Aorta (tissue), 5 donors: ENCODE measurements around the gene MAJIN. TPM values are rescaled to one million over a fixed set of nuclear protein-coding genes. Genes with fewer than 3 reads are reported as not detected.

Experiments used
- ATAC-seq: fragments of 200-7000 bp; cut with Tn5 transposase; one replicate; pipeline ENCODE4 v1.9.1; 2022; ENCODE audit warnings: moderate library complexity; ENCODE audit not compliant: low FRiP score
- DNase-seq, 2 donors: peaks; one replicate each; pipeline ENCODE4 v3.0.0-alpha.2; 2020
- H3K27ac ChIP-seq, 2 donors: one replicate each; pipeline ENCODE4 v1.5.1; 2013; ENCODE audit warnings: low read length in 2 of 2, mild to moderate bottlenecking in 2 of 2, moderate library complexity in 2 of 2, control low read depth in 1 of 2, inconsistent platforms in 1 of 2, low read depth in 1 of 2
- H3K27me3 ChIP-seq, 2 donors: one replicate each; pipeline ENCODE4 v1.6.1; 2013; ENCODE audit warnings: control low read depth in 1 of 2, low read length in 1 of 2, mild to moderate bottlenecking in 1 of 2, moderate library complexity in 1 of 2; ENCODE audit not compliant: insufficient read depth in 2 of 2, control insufficient read depth in 1 of 2
- H3K36me3 ChIP-seq, 2 donors: one replicate each; pipeline ENCODE4 v1.6.1; 2013; ENCODE audit warnings: control low read depth in 1 of 2, low read length in 1 of 2, mild to moderate bottlenecking in 1 of 2; ENCODE audit not compliant: insufficient read depth in 2 of 2, control insufficient read depth in 1 of 2
- H3K4me1 ChIP-seq, 2 donors: one replicate each; pipeline ENCODE4 v1.6.1; 2013; ENCODE audit warnings: low read length in 2 of 2, control low read depth in 1 of 2, mild to moderate bottlenecking in 1 of 2, moderate library complexity in 1 of 2; ENCODE audit not compliant: insufficient read depth in 2 of 2, control insufficient read depth in 1 of 2
- H3K4me3 ChIP-seq, 2 donors: one replicate each; pipeline ENCODE4 v1.5.1; 2013; ENCODE audit warnings: low read length in 2 of 2, control low read depth in 1 of 2, mild to moderate bottlenecking in 1 of 2
- H3K9me3 ChIP-seq: one replicate; pipeline ENCODE4 v1.6.1; 2013; ENCODE audit warnings: mild to moderate bottlenecking, low read length; ENCODE audit not compliant: control insufficient read depth
- WGBS, 2 donors: extraction: QIAGEN DNeasy Blood & Tissue Kit; methylation state at CpG; one replicate each; pipeline ENCODE4 v1.1.7; 2013; 5-methylcytosine and 5-hydroxymethylcytosine counted together
- intact Hi-C, 2 donors: fragments of 100-400 bp; cut with DNase I; formaldehyde crosslinking; loops; one replicate each; pipeline versions ENCODE4 v1.14.2 to v1.15.0; 2022
- polyA plus RNA-seq, 2 donors: library from polyadenylated mRNA; stranded (reverse); fragments of 200-250 nt; gene quantifications; one replicate each; pipeline ENCODE4 v1.2.3, GENCODE V29; 2013
- total RNA-seq, 2 donors: library from RNA; stranded (reverse); fragmentation: NEBNext Ultra II Directional; extraction: Animal tissue kit (Norgen Biotek cat#: 25700); gene quantifications; one replicate each; pipeline ENCODE4 v1.2.1, GENCODE V29; 2021
- donor health status: healthy with polysubstance abuse.
- donor health status: Bipolar disorder and iron deficiency.
- donor health status: DM: no; HTN: no; CAD: no.
- donor health status: DM: no; HTN: no; CAD: no.
- donor health status: DM: yes; HTN: yes; CAD: no.

The MAJIN gene
- total and polyA plus RNA-seq, 4 donors, result not detected

DNA sequence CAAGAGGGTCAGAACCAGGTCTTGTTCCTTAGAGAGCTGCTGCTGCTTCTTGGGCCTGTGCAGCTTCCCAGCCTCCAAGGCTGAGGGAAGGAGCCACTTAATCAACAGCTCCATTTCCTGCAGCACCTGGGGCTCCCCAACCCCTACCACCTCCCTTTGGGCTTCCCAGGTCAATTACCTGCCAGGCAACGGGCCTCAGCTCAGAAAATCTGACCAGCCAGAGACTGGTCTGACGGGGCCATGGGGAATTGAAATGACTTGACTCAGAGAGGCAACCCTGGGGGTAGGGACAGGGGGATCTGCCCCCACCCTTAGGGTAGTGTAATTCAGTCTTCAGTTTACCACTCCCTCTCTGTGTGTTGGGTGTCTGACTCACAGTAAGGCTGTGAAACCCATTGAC lies 4.7 kb upstream of the MAJIN start:
- 66 to 75% methylated on average over 2 of the region's 2 CpGs for WGBS, 2 donors
- H3K4me3 ChIP-seq, result no peak overlapping the region
- DNase-seq, result peak in 1 of 2 donors; percentile 25
- H3K27ac ChIP-seq, result no peak overlapping the region
- H3K36me3 ChIP-seq, result no peaks in the 10 kb centered on the region
- H3K9me3 ChIP-seq, result no peaks in the 10 kb centered on the region
- H3K4me1 ChIP-seq, result no peaks in the 10 kb centered on the region
- no peaks in the 10 kb centered on the region for H3K27me3 ChIP-seq
- no peak for ATAC-seq
- intact Hi-C loops, result no loop called here

DNA sequence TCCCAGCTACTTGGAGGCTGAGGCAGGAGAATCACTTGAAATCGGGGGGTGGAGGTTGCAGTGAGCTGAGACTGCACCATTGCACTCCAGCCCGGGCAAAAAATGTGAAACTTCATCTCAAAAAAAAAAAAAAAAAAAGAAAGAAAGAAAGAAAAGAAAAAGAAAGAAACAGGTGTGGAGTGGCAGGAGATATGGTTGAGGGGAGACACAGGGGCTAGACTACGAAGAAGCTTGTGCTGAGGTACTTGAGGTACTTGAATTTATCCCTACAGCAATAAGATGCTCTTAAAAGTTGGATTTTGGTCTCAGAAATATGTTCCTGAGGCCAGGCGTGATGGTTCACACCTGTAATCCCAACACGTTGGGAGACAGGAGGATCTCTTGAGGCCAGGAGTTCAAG lies 2.2 kb upstream of the MAJIN start:
- Histone ChIP-seq H3K36me3 (no peaks in the 10 kb centered on the region), H3K4me3 (no peak overlapping the region), H3K27me3 (no peaks in the 10 kb centered on the region), H3K4me1 (no peaks in the 10 kb centered on the region), H3K9me3 (no peaks in the 10 kb centered on the region), H3K27ac (no peak overlapping the region)
- WGBS, 2 donors, result 80 to 81% methylated on average over 5 of the region's 5 CpGs
- intact Hi-C loops, result no loop called here
- ATAC-seq (no peak), DNase-seq (no peak)

DNA sequence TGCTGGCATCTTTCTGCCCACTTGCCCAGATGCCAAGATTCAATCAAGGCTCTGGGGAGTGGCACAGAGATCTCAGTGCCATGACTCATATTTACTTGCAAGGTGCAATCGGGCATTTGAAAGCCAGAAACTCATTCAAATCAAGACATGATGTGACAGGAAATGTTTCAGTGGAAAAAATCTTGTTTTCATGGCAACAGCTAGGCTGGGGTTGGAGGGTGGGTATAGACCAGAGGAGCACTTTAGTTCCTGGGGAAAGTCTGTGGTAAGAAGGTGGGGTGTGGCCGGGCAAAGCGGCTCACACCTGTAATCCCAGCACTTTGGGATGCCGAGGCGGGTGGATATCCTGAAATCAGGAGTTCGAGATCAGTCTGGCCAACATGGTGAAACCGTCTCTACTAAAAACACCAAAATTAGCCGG lies 1.2 kb downstream of the MAJIN start:
- Histone ChIP-seq H3K9me3 (no peaks in the 10 kb centered on the region), H3K4me3 (no peak overlapping the region), H3K27me3 (no peaks in the 10 kb centered on the region), H3K4me1 (no peaks in the 10 kb centered on the region), H3K27ac (no peak overlapping the region), H3K36me3 (no peaks in the 10 kb centered on the region)
- intact Hi-C loops, result no loop called here
- 83 to 85% methylated on average over 8 of the region's 8 CpGs for WGBS, 2 donors
- DNase-seq, result no peak
- ATAC-seq, result no peak

DNA sequence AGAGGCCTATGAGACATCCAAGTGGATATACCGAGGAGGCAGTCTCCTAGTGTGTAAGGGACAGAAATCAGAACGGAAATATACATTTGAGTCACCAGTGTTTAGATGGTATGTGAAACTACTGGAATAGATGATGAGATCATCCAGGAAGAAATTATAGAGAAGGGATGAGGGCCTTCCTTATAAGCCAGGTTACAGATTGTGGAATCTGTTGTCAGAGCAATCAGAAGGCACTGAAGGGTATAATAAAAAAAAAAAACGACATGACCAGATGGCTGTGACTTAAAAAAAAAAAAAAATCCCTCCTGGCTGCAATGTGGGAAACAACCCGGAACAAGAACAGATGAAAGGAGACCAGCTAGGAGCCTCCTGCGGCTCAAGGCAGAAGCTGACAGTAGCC lies 2.7 kb downstream of the MAJIN start:
- ATAC-seq (no peak), DNase-seq (no peak)
- 52 to 60% methylated on average over 5 of the region's 5 CpGs for WGBS, 2 donors
- intact Hi-C loops, result no loop called here
- no peak overlapping the region for H3K27ac ChIP-seq
- H3K36me3 ChIP-seq, result no peaks in the 10 kb centered on the region
- H3K4me1 ChIP-seq, result no peaks in the 10 kb centered on the region
- no peaks in the 10 kb centered on the region for H3K9me3 ChIP-seq
- H3K27me3 ChIP-seq, result no peaks in the 10 kb centered on the region
- H3K4me3 ChIP-seq, result no peak overlapping the region

GRCh38 chr11:64967375-64967774 lies 4.5 kb downstream of the MAJIN start:
- 94 to 95% methylated on average over 3 of the region's 3 CpGs for WGBS, 2 donors
- Histone ChIP-seq H3K36me3 (no peaks in the 10 kb centered on the region), H3K9me3 (no peaks in the 10 kb centered on the region), H3K4me1 (no peaks in the 10 kb centered on the region), H3K4me3 (no peak overlapping the region), H3K27me3 (no peaks in the 10 kb centered on the region), H3K27ac (no peak overlapping the region)
- DNase-seq (no peak), ATAC-seq (no peak)
- intact Hi-C loops, result no loop called here

- no peak overlapping the region for H3K27ac ChIP-seq
- intact Hi-C loops, result no loop called here
- no peaks in the 10 kb centered on the region for H3K27me3 ChIP-seq
- H3K4me3 ChIP-seq, result no peak overlapping the region
- H3K36me3 ChIP-seq, result no peaks in the 10 kb centered on the region
- no peaks in the 10 kb centered on the region for H3K9me3 ChIP-seq
- DNase-seq, result no peak
- no peak for ATAC-seq
- WGBS, 2 donors, result 89 to 95% methylated on average over 5 of the region's 5 CpGs
- H3K4me1 ChIP-seq, result no peaks in the 10 kb centered on the region
Measured at GRCh38 chr11:64963072-64963631, 8.8 kb downstream of the MAJIN start.

DNA sequence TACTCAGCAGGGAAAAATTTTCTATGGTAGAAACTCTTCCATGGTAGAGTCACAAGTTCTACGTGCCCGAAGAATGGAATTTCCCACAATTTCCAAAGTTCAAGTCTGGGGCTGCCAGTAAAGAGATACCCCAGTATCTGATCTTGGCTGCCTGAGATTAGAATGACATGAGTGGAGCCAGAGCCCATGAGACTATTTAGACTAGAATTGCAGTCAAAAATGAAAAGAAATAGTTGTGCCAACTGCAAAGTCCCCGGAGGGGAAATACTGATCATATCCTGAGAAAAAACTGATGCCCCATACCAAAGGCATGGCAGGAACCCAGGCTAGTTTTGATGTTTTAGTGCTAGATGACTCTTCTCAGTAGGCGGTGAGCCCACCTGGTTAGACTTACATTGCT lies 11.2 kb downstream of the MAJIN start:
- WGBS, 2 donors, result 7 to 8% methylated on average over 4 of the region's 4 CpGs
- intact Hi-C loops, result no loop called here
- H3K27me3 ChIP-seq, result peaks cover 0 to 2% of the 10 kb centered on the region in 2 donors
- H3K36me3 ChIP-seq, result no peaks in the 10 kb centered on the region
- no peak overlapping the region for H3K4me3 ChIP-seq
- H3K4me1 ChIP-seq, result no peaks in the 10 kb centered on the region
- H3K9me3 ChIP-seq, result no peaks in the 10 kb centered on the region
- no peak for DNase-seq
- no peak overlapping the region for H3K27ac ChIP-seq
- no peak for ATAC-seq

DNA sequence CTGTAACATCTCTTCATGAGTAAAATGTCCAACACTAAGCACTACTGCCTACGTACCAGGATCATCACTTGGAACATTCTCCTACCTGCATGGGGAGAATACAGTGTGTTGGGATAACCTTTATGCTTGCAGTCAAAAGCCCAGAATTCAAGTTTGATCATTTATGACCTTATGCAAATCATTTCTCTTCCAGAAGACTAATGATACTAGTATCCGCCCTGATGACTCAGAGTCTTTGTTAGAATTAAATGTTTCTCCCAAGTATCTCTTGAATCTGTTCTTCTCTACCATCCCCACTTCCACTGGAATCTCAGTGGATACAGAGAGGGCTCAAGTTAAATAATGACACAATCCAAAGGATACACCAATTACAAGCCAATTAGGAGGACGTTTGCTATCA lies 12.4 kb downstream of the MAJIN start:
- Histone ChIP-seq H3K36me3 (no peaks in the 10 kb centered on the region), H3K4me1 (no peaks in the 10 kb centered on the region), H3K4me3 (no peak overlapping the region), H3K27ac (no peak overlapping the region), H3K27me3 (peaks cover 0 to 2% of the 10 kb centered on the region in 2 donors), H3K9me3 (no peaks in the 10 kb centered on the region)
- intact Hi-C loops, result no loop called here
- DNase-seq (no peak), ATAC-seq (no peak)
- 71 to 72% methylated on average over 3 of the region's 3 CpGs for WGBS, 2 donors

DNA sequence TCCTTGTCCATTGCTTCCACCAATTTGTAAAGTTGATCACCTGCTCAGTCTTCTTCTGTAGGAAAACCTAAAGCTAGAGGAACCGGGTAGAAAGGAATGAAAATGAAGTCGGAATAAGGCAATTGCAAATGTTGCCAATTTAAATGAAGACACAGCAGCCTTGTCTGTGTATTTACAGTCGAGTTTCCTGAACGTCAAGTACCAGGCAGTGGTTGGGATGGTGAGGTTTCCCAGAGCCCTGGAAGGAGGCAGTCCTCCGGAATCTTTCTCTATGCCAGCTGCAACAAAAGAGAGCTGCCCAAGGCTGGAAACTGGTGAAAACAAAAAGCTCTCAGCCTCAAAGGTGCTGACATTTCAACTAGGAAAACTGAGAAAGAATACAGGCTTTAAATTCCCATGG lies 17.7 kb downstream of the MAJIN start:
- intact Hi-C loops, result no loop called here

More for the DNA sequence above, 17.7 kb downstream of the MAJIN start:
- 3 to 7% methylated on average over 5 of the region's 5 CpGs for WGBS, 2 donors
- no peak overlapping the region for H3K4me3 ChIP-seq
- DNase-seq (no peak), ATAC-seq (no peak)
- H3K27me3 ChIP-seq, result peaks cover 0 to 2% of the 10 kb centered on the region in 2 donors
- H3K36me3 ChIP-seq, result no peaks in the 10 kb centered on the region
- no peaks in the 10 kb centered on the region for H3K9me3 ChIP-seq
- no peak overlapping the region for H3K27ac ChIP-seq
- H3K4me1 ChIP-seq, result no peaks in the 10 kb centered on the region
